Activated CD4-positive, alpha-beta T cell treated with anti-CD3 and anti-CD28 coated beads, Interleukin-2, amount 50 U/mL, for 48 hours (primary cell): ENCODE measurements around the gene METTL13.
"Not testable (repeated sequence)": the region's sequence is repeated elsewhere in the genome, so short reads cannot be mapped to it uniquely, and the experiment has no call there.

Experiments
- DNase-seq, 2 experiments: peaks; one replicate each; pipeline ENCODE4 v3.0.0-alpha.2; 2020

METTL13 gene

DNA sequence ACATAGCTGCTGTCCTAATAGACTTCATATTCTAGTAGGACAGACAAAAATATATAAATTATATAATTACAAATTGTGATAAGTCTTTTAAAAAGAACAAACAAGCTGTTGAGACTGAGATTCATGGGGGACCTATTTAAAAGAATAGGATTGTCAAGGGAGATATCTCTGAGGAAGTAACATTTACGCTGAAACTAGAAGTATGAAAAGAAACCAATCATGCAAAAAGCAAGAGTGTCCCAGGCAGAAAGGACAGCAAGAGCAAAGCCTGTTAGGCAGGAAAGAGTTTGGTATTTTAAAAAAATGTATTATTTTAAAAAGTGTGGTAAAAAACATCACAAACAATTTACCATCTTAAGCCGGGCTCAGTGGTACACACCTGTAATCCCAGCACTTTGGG lies 9.1 kb upstream of the METTL13 start:
- DNase-seq = no peak

DNA sequence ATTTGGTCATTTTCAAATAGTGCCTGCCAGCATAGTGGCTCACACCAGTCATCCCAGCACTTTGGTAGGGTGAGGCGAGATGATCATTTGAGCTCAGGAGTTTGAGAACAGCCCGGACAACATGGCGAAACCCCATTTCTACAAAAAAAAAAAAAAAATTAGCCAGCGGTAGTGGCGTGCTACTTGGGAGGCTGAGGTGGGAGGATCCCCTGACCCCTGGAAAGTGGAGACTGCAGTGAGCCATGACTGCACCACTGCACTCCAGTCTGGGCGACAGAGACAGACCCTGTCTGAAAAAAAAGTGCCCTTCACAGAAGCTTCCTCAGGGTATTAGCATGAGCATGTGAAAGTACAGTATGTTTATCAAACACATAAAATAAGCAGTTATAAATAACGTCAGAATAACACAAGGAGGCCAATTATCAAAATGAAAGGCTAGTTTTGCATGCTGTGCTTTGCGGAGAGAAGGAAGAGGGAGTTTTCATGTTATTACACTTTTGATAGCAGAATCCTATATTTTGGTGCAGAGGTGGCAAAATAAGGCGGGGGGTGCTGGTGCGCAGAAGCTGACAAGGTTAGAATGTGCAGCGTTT lies 781 bp upstream of the METTL13 start:
- no peak for DNase-seq

DNA sequence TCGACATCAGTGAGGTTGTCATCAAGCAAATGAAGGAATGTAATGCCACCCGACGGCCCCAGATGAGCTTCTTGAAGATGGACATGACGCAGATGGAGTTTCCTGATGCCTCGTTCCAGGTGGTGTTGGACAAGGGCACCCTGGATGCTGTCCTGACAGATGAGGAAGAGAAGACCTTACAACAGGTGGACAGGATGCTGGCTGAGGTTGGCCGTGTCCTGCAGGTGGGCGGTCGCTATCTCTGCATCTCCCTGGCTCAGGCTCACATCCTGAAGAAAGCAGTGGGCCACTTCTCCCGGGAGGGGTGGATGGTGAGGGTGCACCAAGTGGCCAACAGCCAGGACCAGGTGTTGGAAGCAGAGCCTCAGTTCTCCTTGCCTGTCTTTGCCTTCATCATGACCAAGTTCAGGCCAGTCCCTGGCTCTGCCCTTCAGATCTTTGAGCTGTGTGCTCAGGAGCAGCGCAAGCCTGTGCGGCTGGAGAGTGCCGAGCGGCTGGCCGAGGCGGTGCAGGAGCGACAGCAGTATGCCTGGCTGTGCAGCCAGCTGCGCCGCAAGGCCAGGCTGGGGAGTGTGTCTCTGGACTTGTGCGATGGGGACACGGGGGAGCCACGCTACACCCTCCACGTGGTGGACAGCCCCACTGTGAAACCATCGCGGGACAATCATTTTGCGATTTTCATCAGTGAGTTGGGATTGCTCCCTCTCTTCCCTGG lies 2.5 kb downstream of the METTL13 start:
- no peak for DNase-seq

DNA sequence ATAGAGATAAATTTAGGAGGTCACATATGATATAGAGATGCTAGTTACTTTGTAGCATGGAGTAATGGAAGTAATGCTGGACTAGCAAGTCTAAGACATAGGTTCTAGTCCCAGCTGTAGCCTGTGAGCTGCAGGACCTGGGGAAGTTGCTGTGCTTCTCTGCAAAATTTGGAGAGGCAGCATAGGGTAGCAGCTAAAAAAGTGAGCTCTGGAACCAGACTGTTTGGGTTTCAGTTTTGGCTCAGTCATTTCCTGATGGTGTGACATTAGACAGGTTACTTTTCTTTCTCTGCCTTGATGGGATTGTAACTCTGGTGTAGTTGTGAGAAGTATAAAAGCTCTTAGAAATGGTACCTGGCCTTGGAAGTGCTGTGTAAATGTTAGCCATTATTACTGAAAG lies 3.3 kb downstream of the METTL13 start:
- no peak for DNase-seq

DNA sequence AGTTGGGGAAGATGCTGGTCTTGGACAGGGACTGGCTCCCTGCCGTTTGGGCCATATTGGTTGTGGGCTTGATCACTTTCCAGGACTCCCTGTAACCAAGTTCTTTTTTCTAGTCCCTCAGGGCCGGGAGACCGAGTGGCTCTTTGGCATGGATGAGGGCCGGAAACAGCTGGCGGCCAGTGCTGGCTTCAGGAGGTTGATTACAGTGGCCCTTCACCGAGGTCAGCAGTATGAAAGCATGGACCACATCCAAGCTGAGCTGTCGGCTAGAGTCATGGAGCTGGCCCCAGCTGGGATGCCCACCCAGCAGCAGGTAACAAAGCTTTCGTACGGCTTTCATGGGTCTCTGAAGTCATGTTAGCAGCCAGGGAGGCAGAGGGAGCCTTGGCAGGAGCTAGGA lies 4.3 kb downstream of the METTL13 start:
- DNase-seq = no peak

DNA sequence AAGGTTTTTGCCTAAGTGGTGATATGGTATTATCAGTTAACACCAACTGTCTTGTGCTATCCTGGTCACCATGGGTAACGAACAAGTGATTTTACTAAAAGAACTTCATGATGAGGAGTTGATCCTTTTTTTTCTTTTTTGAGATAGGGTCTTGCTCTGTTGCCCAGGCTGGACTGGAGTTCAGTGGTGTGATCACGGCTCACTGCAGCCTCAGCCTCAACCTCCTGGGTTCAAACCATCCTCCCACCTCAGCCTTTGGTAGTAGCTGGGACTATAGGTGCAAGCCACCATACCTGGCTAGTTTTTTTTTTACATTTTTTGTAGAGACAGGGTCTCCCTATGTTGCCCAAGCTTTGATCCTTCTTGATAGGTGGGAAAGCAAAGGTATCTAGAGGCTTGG lies 5.1 kb downstream of the METTL13 start:
- DNase-seq = no peak

DNA sequence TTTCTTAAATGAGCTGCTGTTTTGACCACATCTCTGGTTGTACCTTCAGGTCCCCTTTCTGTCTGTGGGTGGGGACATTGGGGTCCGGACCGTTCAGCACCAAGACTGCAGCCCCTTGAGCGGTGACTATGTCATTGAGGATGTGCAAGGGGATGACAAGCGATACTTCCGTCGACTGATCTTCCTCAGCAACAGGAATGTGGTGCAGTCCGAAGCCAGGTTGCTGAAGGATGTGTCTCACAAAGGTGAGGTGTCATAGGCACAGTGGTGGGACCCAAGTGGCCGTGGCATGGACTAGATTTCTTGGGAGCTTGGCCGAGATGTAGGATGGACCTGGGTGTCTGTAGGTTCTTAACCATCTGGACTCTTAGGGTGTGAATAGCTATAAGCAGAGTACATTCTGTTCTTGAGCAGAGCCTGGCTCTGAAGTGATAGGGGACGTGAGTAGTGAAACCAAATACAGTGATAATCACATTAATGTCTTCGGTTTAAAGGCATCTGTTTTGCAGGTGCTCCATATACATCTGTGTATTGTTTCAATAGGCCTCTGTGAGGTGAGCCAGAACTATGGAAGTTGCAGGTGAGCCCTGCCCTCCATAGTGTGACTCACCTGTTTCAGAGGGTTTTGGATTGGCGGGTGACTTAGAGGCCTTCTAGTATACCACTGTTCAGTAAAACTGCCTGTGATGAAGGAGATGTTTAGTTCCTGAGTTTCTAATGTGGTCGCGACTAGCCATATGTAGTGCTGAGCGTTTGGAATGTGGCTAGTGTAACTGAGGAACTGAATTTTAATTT lies 6.4 kb downstream of the METTL13 start:
- no peak for DNase-seq

DNA sequence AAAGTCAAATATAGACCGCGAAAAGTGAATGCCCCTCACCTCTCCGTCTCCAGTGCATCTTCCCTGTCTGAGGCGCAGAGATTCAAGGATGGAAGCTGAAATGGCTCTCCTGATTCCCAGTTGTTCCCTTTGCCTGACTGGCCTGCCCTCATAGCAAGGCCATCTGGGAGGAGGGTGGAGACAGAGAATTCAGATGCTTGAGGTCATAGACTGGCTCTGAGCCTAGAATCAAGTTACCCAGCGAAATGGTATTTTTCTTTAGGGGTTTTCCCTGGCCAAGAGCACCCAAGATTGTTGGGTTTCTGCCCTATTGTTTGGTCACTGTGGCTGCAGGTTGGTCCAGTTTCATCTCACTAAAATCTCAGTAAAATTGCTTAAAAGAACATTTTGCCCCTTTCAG lies 7.2 kb downstream of the METTL13 start:
- DNase-seq = no peak

DNA sequence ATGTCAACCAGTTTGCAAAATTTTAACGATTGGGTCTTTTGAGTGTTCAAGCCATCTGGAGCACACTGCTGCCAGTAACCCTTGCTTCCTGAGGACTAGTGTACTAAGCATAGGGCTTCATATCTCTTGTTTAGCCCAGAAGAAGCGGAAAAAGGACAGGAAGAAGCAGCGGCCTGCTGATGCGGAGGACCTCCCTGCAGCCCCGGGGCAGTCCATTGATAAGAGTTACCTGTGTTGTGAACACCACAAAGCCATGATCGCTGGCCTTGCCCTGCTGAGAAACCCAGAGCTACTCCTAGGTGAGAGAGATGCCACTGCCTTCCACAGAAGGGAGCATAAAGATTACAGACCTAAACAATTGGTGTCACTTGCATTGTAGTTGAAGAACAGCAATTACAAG lies 8.9 kb downstream of the METTL13 start:
- DNase-seq = no peak

DNA sequence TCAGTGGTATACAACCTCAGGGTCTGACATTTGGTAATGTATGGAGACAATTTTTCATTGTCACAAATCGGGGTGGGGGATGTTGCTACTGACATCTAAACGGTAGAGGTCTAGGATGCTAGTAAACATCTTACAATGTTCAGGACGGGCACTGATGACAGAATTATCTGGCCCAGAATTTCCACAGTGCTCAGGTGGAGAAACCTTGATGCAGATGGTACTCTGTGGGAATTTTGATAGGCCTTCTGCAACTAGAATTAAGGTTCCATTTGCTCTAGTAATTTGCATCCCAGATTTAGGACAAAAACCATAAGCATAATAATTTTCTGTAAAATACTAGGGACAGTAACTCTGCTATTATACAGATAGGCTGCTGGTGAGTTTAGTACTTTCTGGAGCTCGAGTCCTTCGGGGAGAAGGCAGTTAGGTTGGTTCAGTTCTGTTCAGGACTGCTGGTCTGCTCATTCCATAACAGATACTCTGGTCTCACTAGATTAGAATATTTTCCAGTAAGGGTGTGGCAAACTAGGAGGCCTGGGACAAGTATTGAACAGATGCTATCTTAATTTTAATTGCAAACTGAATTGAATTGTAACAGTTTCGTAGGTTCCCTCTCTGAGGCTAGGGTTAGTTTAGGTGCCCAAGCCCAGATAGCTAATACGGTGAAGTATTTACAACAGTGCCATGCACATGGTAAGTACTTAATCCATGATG lies 11.4 kb downstream of the METTL13 start:
- DNase-seq = no peak

DNA sequence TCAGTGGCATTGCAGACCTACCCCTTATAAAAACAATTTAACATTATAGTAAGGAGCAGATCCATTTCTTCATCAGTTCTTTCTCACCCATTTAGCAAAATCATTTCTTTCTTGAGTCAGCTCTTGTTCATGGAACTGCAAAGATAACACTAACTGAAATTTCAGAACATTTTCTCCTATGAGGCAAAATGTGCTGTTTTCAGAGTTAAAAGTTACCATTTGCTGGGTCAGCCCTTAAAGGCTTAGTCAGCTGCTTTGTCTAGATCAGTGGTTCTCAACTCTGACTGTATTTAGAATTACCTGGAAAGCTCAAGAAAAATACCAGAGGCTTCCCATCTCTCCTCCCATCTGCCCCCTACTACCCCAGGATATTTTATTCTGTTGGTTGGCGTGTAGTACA lies 12.2 kb downstream of the METTL13 start:
- DNase-seq = no peak

DNA sequence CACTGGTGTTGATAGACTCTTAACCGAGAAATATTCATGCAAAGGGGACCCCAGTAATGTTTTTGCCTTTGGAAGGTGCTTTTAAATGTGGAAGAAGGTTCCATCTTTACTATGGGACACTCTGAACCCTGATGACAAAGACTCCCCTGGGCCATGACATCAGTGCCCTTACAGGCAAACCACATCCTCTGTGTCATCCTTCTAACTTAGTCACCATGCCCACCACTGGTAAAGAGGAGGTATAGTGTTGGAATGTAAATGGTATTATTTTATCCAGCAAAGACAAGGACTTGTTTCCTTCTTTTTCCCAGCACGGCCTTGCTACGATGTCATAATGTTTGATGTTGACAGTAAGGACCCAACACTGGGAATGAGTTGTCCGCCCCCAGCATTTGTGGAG lies 12.6 kb downstream of the METTL13 start:
- peak; percentile 47 to 68 for DNase-seq

DNA sequence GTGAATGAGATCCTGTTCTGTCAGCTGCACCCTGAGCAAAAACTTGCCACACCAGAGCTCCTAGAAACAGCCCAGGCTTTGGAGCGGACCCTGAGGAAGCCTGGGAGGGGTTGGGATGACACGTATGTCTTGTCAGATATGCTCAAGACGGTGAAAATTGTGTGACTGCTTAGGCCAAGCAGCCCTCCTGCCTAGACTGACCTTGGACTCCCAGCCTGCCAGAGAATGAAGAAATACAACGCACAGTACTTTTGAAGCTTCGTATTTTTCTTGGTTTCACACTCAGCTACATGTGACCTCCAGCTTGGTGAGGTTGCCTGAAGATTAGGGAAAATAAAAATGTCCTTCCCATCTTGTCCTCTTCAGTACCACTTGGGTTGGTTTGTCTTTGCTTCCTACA lies 15.1 kb downstream of the METTL13 start:
- no peak for DNase-seq

DNA sequence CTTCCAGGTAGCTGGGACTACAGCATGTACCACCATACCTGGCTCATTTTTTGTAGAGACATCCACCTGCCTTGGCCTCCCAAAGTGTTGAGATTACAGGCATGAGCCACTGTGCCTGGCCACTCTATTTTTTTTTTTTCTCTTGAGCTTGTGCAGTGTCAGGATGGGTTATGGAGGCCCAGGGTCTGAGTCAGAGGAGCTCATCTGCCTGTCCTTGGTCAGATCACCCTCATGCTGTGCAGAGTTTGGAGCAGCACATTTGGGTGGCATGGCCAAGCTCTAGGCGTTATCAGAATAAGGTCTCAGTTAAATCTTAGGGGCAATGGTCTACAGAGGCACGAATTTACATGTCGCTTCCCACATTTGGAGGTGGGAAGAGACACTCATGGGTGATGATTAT lies 16.9 kb downstream of the METTL13 start:
- DNase-seq = no peak

DNA sequence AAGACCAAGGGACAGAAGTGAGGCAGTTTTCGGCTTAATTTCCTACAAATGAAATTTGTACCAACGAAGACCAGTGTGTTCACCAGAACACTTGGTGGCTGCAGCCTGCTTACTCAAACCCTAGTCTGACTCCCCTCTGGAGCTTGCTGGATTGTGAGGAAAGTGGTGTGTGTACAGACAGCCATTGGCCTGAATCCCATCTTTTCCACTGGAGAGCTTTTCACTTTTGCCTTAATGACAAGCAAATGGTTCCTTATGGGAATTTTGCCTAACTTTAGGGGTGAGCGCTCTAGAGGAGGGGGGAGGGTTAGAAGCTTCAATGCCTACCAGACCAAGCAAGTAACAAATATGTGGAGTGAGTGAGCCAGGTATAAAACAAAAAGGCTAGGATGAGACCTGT lies 17.3 kb downstream of the METTL13 start:
- no peak for DNase-seq

DNA sequence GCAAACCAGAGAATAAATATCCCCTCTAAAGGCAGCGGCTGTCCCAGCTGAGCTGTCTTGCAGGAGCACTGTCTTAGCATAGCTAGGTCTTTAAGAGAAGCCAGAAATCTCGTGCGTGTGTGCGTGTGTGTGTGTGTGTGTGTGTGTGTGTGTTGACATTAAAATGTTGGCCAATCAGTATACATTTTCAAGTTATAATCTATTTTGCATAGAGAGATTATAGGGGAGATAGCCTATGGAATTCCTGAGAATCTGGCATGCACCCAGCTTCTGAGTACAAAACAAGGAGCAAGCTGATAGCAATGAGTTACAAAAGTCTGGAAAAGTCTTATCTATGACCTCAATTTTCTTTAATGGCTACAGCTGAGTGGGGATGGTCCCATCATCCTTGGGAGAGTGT lies 17.7 kb downstream of the METTL13 start:
- no peak for DNase-seq

DNA sequence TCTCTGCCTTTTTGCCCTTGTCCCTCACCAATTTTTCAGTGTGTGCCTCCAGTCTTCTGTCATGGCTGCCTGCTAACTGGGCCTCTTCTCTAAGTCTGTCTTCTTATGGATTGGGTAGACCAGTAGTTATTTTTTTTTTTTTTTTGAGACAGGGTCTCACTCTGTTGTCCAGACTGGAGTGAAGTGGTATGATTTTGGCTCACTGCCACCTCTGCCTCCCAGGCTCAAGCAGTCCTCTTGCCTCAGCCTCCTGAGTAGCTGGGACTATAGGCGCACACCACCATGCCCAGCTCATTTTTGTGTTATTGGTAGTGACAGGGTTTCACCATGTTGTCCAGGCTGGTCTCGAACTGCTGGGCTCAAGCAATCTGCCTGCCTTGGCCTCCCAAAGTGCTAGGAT lies 18.2 kb downstream of the METTL13 start:
- DNase-seq = not testable (repeated sequence)

DNA sequence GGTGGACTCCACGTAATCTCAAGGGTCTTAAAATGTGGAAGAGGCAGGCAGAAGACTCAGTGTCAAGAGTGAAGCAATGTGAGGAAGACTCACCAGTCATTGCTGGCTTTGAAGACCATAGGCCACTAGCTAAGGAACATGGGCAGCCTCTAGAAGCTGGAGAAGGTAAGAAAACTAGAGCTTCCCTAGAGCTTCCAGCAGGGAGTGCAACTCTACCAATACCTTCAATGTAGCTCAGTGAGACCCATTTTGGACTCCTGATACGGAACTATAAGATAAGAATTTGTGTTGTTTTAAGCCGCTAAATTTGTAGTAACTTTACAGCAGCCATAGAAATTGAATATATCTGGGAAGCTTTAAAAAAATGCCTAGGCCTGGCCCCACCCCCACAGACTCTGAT lies 18.9 kb downstream of the METTL13 start:
- no peak for DNase-seq

DNA sequence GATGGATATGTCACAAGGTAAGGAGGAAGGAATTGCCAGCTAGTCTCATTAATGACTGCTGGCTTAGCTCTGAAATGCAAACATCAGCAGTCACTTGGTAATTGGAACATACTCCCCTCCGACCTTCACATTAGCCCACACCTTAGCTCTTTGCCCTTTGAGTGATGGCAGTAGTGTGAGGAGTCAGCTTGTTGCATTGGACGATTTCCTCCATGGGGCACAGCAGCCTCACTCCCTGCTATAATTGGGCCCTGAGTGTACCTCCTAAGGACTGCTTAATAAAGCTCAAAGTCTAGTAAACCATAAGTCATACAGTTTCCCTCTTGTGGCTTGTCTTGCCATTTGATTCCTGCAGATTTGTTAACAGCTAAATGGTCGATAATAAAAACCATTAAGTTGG lies 19.4 kb downstream of the METTL13 start:
- DNase-seq = no peak

DNA sequence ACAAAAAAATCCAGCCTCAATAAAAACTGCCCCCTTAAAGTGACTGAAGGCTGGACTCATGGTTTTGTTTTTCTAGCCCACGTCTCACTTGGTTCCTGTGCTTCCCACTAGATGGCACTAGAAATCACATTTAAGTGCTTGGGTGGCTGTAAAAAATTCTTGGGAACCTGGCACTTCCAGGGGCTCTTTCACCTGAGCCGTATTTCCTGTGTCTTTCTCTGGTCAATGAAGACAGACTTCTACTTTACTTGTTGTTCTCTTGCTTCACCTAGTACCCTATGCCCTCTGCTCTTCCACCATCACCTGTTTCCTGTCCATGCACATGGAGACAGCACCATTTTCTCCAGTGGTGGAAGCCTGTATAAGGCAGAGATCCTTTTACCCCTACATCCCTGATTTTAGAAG lies 20.0 kb downstream of the METTL13 start:
- no peak for DNase-seq

DNA sequence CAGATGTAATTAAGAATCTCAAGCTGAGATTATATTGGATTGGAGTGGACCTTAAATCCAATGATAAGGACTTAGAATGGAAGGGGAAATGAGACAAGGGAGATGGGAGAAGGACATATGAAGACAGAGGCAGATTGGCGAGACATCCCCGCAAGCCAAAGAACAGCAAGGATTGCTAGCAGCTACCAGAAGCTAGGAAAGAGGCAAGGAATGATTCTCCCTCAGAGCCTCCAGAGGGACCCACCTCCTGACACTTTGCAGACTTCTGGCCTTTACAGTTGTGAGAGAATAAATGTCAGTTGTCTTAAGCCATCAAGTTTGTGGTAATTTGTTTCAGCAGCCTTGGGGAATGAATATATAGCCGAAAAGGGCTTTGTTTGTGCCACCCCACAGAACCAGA lies 20.7 kb downstream of the METTL13 start:
- no peak for DNase-seq

DNA sequence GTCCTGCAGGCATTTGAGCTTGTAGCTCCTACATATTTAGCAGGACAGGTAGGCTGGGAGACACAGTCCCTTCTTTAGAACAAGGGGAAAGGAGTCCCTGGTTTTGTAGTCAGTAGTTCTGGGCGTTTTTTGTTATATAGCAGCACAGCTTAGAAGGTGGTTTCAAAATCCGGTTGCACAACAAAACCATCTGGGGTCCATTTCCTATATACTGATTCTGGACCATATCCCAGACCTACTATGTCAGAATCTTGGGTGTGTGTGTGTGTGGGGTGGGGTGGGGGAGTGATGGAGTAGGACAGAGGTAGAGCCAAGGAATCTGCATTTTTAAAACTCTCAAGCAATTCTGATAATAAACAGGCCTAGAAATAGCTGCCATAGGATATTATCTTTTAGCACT lies 21.6 kb downstream of the METTL13 start:
- DNase-seq = no peak

DNA sequence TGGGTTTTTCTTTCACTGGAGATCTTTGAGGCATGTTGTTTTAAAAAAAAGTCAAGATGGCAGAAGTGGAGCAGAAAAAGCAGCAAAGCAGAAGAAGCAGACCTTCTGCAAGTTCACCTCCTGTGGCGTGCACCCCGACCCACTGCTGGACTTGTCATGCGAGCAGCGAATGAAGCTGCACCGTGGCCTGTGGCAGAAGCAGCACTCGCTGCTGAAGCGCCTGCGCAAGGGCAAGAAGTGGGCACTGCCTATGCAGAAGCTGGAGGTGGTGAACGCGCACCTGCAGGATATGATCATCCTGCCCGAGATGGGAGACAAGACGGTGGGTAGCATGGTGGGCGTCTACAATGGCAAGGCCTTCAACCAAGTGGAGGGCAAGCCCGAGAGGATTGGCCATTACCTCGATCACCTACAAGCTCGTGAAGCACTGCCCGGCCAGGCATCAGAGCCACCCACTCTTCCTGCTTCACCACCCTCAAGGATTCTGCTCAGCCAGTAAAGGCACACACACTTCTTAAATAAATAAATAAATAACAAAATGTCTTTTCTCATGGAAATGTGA lies 22.1 kb downstream of the METTL13 start:
- no peak for DNase-seq
